NCI-H2029 treated with DMSO at 0.1 percent for 48 hours (cell line): ENCODE data around the gene TMEM128.
"Not testable (repeated sequence)": the region's sequence is repeated elsewhere in the genome, so short reads cannot be mapped to it uniquely, and the experiment has no call there.

ENCODE experiments used
- DNase-seq: peaks from one replicate; lab custom pipeline; 2025; lab: John Stamatoyannopoulos, UW

Gene TMEM128

DNA sequence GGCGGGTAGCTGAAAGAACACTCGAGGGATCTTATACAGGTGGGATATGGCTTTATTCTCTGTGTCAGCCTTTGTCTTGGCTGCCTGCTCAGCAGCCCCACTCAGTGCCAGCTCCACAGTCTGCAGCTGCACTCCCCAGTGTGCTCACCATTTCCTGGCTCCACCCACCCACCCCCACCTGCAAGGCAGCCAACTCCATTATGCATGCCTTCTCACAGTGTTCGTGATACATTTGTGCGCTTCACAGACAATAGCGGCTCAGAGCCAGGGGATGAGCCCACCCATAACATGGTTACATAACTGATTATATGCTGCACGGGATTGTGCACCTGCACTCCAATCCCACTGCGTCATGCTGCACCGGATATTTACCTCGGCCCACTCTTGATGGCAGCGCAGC lies 8.8 kb upstream of the TMEM128 start:
- no peak for DNase-seq

DNA sequence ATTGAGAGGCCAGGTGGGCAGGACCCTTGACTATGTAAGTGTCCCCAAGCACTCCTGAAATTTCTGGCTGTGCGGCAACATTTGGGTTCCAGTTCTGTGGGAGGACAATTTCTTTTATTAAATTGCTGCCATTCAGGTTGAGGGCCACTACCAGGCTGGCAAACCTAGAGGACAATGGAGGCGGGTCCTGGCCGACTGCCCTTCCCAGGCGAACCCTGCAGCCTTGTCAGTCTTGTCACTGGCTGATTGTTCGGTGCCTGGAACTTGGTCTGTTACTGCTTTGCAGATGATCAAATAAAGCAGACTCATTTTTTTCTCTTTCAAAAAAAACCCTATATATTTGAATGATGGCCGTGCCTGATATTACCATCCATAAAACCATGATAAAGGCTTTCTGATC lies 6.6 kb upstream of the TMEM128 start:
- no peak for DNase-seq

DNA sequence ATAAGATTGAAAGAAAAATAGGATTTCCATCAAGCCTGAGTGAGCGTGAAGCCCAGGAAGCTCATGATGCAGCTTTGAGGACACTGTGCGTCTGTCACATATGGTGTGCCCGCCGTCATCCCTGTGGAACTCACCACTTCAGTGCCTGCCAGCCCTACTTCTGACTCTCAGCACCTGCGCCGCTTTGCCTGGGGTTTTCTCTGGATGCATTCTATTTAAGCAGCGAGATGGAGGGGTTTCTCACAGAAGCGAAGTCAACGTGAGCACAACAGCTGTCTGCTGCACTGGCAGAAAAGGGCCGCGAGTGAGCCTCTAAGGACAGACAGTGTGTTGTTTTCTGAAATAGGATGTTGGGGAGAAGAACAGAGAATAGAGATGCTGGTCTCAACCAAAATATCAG lies 6.2 kb upstream of the TMEM128 start:
- DNase-seq: no peak

DNA sequence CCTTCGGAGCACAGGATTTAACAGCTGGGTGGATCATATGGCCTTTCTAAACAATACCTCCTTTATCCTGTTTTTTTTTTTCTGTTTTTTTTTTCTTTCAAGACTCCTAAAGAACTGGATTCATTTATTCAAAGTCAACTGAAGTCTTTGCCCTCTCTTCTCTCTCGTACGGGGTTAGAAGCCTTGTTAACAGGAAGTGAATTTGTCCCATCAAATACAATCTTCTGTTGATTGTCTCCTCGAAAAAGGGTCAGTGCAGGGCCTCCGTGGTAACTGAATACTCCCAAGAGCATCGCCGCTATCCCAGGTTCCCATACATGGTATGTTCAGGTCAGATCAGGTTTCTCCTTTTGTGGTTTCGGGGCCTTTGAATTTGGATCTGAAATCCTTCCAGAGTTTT lies 1.8 kb upstream of the TMEM128 start:
- no peak for DNase-seq

DNA sequence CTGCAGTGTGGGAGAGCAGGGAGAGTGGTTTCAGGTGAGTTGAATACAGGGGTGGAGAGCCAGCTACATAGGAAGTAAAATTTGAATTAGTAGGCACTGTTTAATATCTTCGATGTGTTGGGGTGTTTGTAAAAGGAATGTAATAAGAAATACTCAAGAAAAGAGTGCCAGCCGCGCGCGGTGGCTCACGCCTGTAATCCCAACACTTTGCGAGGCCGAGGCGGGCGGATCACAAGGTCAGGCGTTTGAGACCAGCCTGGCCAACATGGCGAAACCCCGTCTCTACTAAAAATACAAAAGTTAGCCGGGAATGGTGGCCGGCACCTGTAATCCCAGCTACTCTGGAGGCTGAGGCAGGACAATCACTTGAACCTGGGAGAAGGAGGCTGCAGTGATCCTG lies 1.3 kb upstream of the TMEM128 start:
- DNase-seq: not testable (repeated sequence)

DNA sequence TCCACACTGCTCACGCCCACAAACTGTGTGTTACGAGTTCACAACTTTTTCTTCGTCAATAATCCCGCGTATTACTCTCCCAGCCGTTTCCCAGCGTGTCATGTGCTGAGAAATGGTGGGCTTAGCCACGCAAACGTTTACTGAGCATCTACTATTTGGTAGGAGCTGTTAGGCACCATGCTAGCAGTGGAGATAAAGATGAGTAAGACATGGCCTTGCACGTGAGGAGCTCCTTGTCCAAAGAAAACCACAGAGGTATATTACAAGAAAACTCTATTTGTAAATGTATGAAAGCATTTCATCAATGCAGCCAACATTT lies 821 bp upstream of the TMEM128 start:
- no peak for DNase-seq

DNA sequence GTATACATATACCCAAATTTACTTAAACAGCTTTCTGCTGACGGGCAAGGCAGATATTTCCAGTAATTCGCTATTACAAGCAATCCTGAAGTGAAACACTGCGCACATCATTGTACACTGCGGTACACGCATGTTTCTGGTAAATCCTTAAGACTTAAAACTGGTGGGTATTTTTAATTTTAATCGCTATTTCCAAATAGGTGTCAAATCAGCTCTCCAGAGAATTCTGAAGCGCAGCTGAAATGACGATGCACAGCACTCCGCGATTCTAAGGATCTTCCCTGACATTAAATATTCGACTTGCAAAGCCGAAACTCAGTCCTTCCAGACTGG lies 361 bp downstream of the TMEM128 start:
- DNase-seq: no peak

DNA sequence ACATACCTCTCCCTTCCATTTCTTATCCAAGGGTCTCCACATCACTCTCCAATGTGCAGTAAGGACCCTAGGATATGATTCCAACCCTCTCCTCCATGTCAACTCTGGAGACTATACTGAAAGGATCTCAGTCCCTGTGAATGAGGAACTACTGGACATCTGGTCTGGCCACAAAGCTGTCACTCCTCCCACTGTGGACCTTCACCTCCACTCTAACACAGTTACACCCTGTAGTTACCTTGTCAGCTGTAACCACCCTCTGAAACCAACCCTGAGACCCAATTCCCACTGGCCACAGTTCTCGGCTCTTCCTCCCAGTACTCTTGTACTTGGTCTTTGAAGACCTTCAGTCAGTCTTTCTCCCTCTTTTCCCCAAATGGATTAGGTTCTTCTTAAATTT lies 2.9 kb downstream of the TMEM128 start:
- DNase-seq: no peak

DNA sequence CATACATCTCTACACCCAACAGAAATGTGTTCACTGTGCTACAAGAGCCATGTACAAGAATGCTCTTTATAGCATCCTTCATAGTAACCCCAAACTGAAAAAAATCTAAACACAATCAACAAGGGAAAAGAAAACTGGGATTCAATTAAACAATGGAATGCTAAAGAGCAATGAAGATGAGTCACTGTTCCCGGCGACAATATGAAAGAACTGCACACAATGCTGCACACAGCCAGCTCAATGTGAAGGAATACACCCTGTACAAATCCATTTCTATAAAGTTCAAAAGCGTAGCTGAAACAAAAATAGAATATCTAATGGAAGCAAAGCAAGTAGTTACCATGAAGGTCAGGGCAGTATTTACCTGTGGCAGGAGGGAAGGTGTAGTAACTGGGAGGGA lies 8.5 kb downstream of the TMEM128 start:
- DNase-seq: not testable (repeated sequence)

DNA sequence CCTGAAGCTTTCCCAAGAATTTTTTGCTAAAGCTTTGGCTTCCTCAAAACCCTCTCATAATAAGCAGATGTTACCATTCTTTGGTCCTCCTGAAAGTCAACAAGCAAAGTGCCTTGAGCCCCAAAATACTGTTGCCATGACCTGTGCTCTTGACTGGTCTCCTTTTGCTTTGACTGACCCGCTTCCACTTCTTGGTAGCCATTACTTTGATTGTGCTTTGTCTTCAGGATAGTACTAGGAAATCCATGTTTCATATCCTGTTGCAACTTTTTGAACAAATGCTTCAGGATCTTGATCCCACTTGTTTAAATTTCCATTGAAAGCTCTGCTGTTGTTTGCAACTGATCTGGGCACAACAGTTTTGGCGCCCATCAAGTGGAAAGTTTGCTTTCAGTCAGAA lies 14.4 kb downstream of the TMEM128 start:
- DNase-seq: no peak

DNA sequence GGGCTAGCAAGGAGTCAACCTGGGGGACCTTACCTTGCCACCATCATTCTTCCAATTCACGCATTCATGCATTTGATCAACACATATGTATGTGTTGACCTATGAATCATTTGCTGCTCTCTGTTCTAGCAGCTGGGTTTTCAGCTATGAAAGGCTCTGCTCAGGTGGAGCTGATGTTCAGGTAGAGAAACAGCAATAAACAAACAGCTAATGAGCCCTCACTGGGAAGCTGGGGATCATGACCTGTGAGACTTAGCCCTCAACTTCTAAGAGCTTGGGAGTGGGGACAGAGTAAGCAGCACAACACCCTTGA lies 19.7 kb downstream of the TMEM128 start:
- no peak for DNase-seq

DNA sequence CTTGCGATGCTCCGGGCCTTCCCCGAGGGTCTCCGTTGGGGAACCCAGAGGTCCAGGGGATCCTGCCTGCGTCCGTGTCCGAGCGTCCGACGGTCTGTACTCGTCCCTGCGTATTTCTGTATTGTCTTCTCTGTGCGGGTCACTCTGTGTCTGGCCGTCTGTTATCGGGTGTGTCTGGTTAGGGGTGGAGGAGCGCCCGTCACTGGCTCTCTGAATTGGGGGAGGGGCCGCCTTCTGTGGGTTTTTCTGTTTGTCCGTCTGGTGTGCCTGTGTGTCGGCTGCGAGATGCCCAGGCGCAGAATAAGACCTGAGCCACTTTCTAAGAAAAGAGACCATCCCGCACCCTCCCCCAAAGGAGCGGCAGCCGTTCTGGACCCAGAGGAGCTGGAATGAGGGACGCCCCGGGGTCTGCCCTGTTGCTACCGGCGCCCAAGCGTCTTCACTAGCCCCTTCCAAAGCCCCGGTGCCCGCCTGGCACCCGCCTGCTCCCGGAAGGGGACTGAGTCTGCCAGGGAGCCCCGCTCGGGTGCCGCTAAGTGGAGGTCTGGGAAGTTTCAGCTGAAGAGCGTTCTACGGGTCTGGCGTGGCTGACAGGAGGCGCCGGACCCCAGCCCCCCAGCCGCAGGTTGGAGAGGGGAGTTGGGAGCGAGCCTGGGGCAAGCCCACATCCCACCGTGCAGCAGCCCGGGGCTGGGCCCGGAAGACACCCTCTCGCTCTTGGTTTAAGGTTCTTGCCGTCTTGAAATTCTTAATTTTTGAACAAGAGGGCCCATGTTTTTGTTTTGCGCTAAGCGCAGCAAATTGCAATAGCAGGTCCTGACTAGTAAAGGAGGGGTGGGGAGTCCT lies 20.3 kb downstream of the TMEM128 start:
- no peak for DNase-seq

DNA sequence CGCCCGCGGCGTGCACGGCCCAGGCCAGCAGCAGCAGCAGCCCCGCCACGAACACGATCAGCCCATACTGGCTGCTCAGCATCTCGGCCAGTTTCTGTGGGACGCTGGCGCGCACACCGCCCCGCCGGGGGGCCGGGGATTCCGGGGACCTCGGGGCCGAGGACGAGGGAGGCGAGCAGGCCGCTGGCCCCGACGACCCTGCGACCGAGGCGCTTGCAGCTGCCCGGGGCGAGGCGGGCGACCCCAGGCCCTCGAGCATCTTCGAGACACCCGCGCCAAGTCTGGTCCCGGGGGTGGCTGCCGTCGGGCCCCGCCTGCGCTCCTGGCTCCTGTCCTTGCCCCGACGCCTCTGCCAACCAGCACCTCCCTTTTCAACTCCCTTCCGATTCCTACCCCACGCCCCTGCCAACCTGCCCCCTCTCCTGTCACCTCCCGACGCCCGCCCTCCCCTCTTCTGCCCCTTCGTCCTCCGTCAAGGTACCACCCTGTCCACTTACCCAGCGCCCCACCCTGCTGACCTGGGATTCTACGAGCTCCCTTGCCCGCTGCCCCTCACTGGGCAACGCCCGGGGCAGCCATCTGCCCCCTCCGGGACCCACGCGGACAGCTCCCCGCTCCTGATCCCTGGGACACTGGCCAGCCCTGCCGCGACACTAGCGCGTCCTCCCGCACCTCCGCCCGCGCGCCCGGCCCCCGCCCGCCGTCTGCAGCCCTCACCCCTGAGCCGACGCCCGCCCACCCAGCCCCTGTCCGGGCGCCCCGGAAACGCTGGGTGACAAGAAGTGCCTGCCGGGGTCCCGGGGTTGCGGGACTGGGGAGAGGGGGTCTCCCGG lies 21.2 kb downstream of the TMEM128 start, which contains the start of gene OTOP1:
TSS of gene OTOP1 (minus strand) at position 324 of the 833 bp plus-strand sequence. CDS start at position 259, 65 bp downstream.
- no peak for DNase-seq

DNA sequence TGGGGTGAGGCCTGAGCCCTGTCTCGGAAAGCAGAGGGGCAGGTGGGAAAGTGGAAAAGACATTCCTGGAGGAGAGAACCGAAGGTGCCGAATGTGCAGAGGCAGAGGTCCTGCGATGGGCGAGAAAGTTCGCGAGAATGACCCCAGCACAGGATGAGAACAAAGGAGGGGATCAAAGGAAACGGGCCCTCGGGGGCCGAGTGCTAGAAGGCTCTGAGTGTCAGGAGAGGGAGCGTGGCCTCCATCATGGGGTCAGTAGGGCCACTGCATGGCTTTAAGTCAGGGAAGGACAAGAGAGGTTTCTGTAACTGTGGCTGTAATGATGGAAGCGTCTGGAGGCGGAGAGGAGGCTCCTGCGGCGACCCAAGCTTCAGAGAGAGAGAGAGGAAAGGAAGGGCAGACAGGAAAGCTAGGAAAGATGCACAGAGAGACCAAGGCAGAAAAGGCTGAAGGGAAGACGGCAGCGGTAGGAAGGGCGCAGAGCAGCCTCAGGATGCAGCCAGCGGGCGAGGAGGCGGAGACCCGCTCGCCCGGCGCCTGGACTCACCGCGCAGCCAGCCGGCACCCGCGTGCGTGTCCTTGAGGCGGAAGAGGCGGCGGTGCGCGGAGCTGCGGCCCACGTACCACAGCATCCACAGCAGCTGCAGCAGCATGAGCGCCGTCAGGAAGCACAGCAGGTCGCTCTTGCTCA lies 22.0 kb downstream of the TMEM128 start:
- no peak for DNase-seq

DNA sequence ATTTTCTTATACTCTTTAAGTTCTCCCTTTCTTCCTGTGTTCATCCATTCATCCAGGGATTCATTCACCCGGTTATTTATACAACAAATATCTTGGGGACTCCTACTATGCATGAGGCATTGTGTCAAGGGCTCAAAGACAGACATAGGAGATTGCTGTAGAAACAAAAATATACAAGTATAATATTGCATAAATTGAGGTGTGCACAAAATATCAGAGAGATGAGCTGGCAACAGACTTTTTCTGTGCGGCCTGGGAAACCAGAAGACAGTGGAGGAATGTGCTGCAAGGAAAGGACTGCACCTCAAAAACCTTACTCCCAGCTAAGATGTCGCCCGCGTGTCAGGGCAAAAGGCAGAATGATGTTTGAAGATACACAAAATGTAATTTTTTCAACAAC lies 30.9 kb downstream of the TMEM128 start:
- no peak for DNase-seq

DNA sequence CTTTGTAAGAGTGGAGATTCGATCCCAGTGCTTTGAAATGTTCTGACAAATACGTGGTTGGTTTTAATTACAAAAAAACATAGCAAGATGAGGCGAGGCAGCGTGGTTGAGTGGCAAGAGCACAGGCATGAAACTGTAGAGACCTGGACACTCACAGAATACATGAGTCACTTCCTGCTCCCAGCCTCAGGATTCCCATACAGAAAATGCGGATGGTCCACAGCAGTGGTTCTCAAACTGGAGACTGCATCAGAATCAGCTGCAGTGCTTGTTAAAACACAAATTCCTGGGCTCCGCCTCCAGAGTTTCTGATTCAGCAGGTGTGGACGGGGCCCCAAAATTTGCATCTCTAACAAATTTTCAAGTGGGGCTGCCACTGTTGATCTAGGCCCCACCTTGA lies 31.4 kb downstream of the TMEM128 start:
- DNase-seq: no peak

DNA sequence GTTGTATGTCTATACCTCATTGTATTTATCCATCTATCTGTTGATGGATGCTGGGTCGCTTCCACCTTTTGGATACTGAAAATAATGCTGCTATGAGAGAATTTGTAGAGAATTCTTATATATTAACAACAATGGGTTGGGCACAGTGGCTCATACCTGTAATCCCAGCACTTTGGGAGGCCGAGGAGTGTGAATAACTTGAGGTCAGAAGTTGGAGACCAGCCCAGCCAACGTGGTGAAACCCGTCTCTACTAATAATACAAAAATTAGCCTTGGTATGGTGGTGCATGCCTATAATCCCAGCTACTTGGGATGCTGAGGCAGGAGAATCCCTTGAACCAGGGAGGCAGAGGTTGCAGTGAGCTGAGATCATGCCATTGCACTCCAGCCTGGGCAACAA lies 34.3 kb downstream of the TMEM128 start:
- DNase-seq: not testable (repeated sequence)

DNA sequence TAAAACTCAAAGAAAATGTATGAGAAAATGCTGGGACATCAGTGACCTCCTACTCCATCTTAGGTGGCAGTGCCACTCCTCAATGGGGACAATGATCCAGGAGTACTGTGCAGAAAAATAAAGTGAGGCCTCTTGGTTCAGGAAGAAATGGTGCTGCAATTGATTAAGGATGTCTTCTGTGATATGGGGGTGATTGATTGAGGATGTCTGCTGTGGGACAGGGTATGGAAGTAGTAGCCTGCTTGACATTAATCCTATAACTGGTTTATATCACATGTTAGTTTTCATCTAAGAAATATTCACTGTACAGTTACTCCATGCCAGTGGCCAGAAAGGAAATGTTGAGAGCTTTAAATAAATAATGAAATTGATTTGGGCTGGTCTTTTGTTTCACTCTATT lies 41.8 kb downstream of the TMEM128 start:
- no peak for DNase-seq

DNA sequence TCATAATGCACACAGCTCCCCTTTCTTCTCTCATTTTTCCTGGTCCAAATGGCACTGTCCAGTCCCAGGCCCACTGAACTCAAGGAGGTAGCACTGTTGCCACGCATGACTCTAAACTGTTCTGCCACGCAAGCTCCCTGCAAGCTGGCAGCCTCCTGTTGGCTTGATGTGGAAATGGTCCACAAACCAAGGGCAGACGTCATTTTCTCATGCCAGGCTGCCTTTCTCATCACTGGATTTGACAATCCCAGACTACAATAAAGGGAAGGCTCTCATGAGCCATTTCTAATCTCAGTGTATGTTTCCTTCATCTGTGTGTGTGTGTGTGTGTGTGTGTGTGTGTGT lies 43.6 kb downstream of the TMEM128 start:
- DNase-seq: no peak

DNA sequence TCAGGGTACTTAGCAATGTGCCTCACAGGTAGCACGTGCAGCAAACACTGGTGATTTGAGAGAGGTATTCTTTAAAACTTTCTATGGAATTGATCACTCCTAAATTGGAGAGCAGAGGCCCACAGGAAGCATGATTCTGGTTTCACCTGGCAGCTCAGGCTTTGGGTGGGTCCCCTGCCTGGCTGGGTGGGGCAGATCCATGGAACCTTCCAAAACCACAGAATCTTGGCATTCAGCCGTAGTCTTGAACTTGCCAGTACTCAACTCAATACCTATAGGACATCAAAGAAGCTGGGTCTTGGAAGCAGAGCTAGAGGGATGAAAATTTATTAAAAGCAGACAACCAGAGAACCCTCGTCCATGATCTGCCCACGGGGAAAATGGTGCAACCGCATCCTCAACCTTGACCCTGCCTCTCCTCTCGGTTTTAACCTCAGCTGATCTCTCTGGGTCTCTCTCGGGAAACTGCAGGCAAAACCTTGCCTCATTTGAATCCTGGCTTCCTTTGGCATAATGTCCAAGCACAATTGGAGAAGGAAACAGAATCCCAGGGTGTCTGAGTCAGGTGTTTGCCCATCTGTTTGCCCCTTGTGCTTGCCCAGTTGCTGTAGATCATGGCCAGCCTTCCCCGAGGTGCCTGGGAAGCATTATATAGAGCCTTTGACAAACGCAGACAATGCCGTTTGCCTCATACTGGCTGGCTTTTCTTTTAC lies 44.2 kb downstream of the TMEM128 start:
- no peak for DNase-seq

DNA sequence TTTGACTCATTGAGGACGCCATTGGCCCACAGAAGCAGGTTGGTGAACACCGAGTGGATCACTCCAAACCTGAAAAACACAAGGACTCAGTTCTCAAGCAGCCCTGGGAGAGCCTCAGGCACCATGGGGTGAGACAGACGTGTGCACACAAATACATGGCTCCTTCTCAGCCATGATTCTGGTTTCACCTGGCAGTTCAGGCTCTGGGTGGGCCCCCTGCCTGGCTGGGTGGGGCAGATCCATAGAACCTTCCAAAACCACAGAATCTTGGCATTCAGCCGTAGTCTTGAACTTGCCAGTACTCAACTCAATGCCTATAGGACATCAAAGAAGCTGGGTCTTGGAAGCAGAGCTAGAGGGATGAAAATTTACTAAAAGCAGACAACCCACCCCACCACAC lies 45.5 kb downstream of the TMEM128 start:
- no peak for DNase-seq

DNA sequence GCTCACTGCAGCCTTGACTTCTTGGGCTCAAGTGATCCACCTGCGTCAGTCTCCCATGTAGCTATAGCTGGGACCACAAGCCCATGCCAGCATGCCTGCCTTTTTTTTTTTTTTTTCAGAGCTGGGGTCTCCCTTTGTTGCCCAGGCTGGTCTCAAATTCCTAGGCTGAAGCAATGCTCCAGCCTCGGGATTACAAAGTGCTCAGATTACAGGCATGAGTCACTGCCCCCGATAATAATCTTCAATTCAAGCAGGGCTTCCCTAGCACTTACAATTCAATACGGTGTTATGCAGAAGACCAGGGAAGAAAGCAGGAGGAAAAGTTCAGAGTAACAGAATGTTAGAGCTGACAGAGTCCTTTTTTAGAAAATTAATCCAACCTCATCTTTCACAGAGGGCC lies 47.4 kb downstream of the TMEM128 start:
- no peak for DNase-seq

DNA sequence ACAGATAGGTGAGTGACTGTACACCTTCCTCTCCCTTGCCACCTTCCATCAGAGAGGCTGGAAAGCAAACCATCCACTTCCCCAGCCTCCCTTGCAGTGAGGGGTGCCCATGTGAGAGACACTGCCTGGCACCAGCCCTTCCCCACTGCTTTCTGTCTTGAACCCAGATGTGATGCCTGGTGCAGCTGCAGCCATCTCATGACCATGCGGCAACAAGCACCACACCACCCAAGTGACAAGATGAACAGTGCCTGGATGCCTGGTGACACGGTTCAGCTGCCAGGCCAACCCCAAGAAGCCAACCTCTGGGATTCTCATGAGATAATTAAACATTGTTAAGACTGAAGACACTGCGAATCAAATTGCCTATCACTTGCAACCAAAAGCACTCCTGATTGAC lies 52.7 kb downstream of the TMEM128 start:
- no peak for DNase-seq
